IMR-90 (cell line): ENCODE measurements around the gene ASB5. TPM values are rescaled to one million over a fixed set of nuclear protein-coding genes. Genes with fewer than 3 reads are reported as not detected.

ENCODE experiments used
- ATAC-seq: fragments of 200-7000 bp; cut with Tn5 transposase; 2 replicates; pipeline ENCODE4 v1.9.1; 2020; ENCODE audit warnings: low read depth, mild to moderate bottlenecking, moderate library complexity
- Bru-seq: library from RNA; stranded (reverse); fragments of 400-500 nt; gene quantifications from one replicate; lab custom pipeline; 2021; lab: Mats Ljungman, UMichigan
- BruChase-seq, 2 experiments: library from RNA; stranded (reverse); fragments of 400-500 nt; gene quantifications; one replicate each; lab custom pipeline; 2021; lab: Mats Ljungman, UMichigan
- BruUV-seq: library from RNA; stranded (reverse); fragments of 400-500 nt; replicated peaks from 2 replicates; lab custom pipeline; 2021; lab: Mats Ljungman, UMichigan
- CTCF ChIA-PET: fragments of 300-600 bp; formaldehyde crosslinking; extraction: SDS; loops from one replicate; lab custom pipeline; 2021; ENCODE audit warnings: antibody characterized with exemption; lab: Yijun Ruan, JAX
- POLR2A ChIA-PET: fragments of 300-600 bp; sonication (Branson Sonifier 250); formaldehyde crosslinking; loops from one replicate; lab custom pipeline; 2022; ENCODE audit warnings: antibody characterized with exemption; ENCODE audit not compliant: unreplicated experiment; lab: Charles Lee
- DNase-seq: peaks from one replicate; pipeline ENCODE4 v3.0.0; 2013
- H2AFZ ChIP-seq: replicated peaks from 2 replicates; pipeline ENCODE3; 2013; ENCODE audit warnings: low read length, mild to moderate bottlenecking; ENCODE audit not compliant: poor library complexity
- H2AK5ac ChIP-seq: 2 replicates; pipeline ENCODE4 v1.6.1; 2013; ENCODE audit warnings: low read depth, low read length, inconsistent platforms
- H2AK9ac ChIP-seq: replicated peaks from 2 replicates; pipeline ENCODE3; 2013; ENCODE audit warnings: mild to moderate bottlenecking, low read depth, low read length, moderate library complexity; ENCODE audit not compliant: poor library complexity
- H2BK120ac ChIP-seq: 2 replicates; pipeline ENCODE4 v1.6.1; 2013; ENCODE audit warnings: low read depth, low read length, inconsistent platforms
- H2BK15ac ChIP-seq: 3 replicates; pipeline ENCODE4 v1.6.1; 2013; ENCODE audit warnings: low read depth, low read length, inconsistent platforms
- H2BK20ac ChIP-seq: 2 replicates; pipeline ENCODE4 v1.6.1; 2013; ENCODE audit warnings: low read depth, mild to moderate bottlenecking, inconsistent platforms, low read length, moderate library complexity
- H2BK5ac ChIP-seq: 2 replicates; pipeline ENCODE4 v1.6.1; 2013; ENCODE audit warnings: mild to moderate bottlenecking, low read depth, low read length, inconsistent platforms; ENCODE audit not compliant: poor library complexity, severe bottlenecking
- H3K14ac ChIP-seq: replicated peaks from 2 replicates; pipeline ENCODE4 v1.6.1; 2013; ENCODE audit warnings: low read depth, low read length, inconsistent platforms
- H3K18ac ChIP-seq: 2 replicates; pipeline ENCODE4 v1.6.1; 2013; ENCODE audit warnings: low read depth, low read length, control low read depth
- H3K23ac ChIP-seq: 2 replicates; pipeline ENCODE4 v1.6.1; 2013; ENCODE audit warnings: low read depth, low read length, inconsistent platforms
- H3K27ac ChIP-seq: 2 replicates; pipeline ENCODE4 v1.5.1; 2013; ENCODE audit warnings: mild to moderate bottlenecking, control low read depth, low read length; ENCODE audit not compliant: insufficient read depth
- H3K27me3 ChIP-seq: 2 replicates; pipeline ENCODE4 v1.6.1; 2013; ENCODE audit warnings: low read length; ENCODE audit not compliant: control insufficient read depth, insufficient read depth
- H3K36me3 ChIP-seq: 2 replicates; pipeline ENCODE4 v1.6.1; 2013; ENCODE audit warnings: low read length, mixed read lengths; ENCODE audit not compliant: control insufficient read depth, insufficient read depth
- H3K4ac ChIP-seq: 2 replicates; pipeline ENCODE4 v1.6.1; 2013; ENCODE audit warnings: low read depth, low read length, inconsistent platforms
- H3K4me1 ChIP-seq: 2 replicates; pipeline ENCODE4 v1.6.1; 2013; ENCODE audit warnings: low read length, mixed read lengths; ENCODE audit not compliant: control insufficient read depth, insufficient read depth
- H3K4me2 ChIP-seq: 2 replicates; pipeline ENCODE4 v1.6.1; 2013; ENCODE audit warnings: low read depth, mild to moderate bottlenecking, control low read depth, low read length, moderate library complexity
- H3K4me3 ChIP-seq: 2 replicates; pipeline ENCODE4 v1.5.1; 2013; ENCODE audit warnings: low read depth, mild to moderate bottlenecking, control low read depth, low read length, moderate library complexity; ENCODE audit not compliant: insufficient read depth
- H3K56ac ChIP-seq: 2 replicates; pipeline ENCODE4 v1.6.1; 2013; ENCODE audit warnings: low read length, inconsistent platforms; ENCODE audit not compliant: insufficient read depth; ENCODE audit errors: extremely low read depth
- H3K79me1 ChIP-seq, 2 experiments: 2 replicates each; pipeline ENCODE4 v1.6.1; 2013; ENCODE audit warnings: low read length in 2 of 2, inconsistent platforms in 1 of 2, low read depth in 1 of 2
- H3K9ac ChIP-seq: 2 replicates; pipeline ENCODE4 v1.6.1; 2013; ENCODE audit warnings: low read depth, low read length, control low read depth
- H3K9me1 ChIP-seq: 2 replicates; pipeline ENCODE4 v1.6.1; 2013; ENCODE audit warnings: low read length, inconsistent platforms; ENCODE audit not compliant: insufficient read depth
- H3K9me3 ChIP-seq: 2 replicates; pipeline ENCODE4 v1.6.1; 2013; ENCODE audit warnings: low read length; ENCODE audit not compliant: control insufficient read depth, insufficient read depth
- H4K20me1 ChIP-seq: 2 replicates; pipeline ENCODE4 v1.6.1; 2013; ENCODE audit warnings: low read length, inconsistent platforms; ENCODE audit not compliant: insufficient read depth
- H4K5ac ChIP-seq: 2 replicates; pipeline ENCODE4 v1.6.1; 2013; ENCODE audit warnings: mild to moderate bottlenecking, low read depth, low read length, control low read depth
- H4K8ac ChIP-seq, 2 experiments: 2 replicates each; pipeline ENCODE4 v1.6.1; 2013; ENCODE audit warnings: low read depth in 2 of 2, low read length in 2 of 2, control low read depth in 1 of 2, inconsistent platforms in 1 of 2
- H4K91ac ChIP-seq: 2 replicates; pipeline ENCODE4 v1.6.1; 2013; ENCODE audit warnings: low read depth, low read length, inconsistent platforms; ENCODE audit not compliant: insufficient read depth
- BHLHE40 ChIP-seq: fragments of 150-350 bp; IDR thresholded peaks from 2 replicates; pipeline ENCODE4 v1.6.1; 2016; ENCODE audit warnings: mild to moderate bottlenecking, low read depth, low read length
- CEBPB ChIP-seq: IDR thresholded peaks from 2 replicates; pipeline ENCODE4 v1.6.1; 2012; ENCODE audit warnings: low read depth, low read length, improper control_type of control experiment
- CHD1 ChIP-seq: IDR thresholded peaks from 2 replicates; pipeline ENCODE4 v1.6.1; 2012; ENCODE audit warnings: low read depth, low read length, improper control_type of control experiment
- CTCF ChIP-seq: conservative IDR thresholded peaks from 2 replicates; pipeline ENCODE4 v1.5.1; 2012; ENCODE audit warnings: mild to moderate bottlenecking, low read depth, low read length, improper control_type of control experiment
- FOS ChIP-seq: fragments of 150-350 bp; IDR thresholded peaks from 2 replicates; pipeline ENCODE4 v1.6.1; 2016; ENCODE audit warnings: low read depth, low read length
- MAZ ChIP-seq: IDR thresholded peaks from 2 replicates; pipeline ENCODE4 v1.6.1; 2012; ENCODE audit warnings: low read depth, mild to moderate bottlenecking, low read length, improper control_type of control experiment, moderate library complexity, borderline replicate concordance
- MXI1 ChIP-seq: IDR thresholded peaks from 2 replicates; pipeline ENCODE4 v1.6.1; 2012; ENCODE audit warnings: low read depth, mild to moderate bottlenecking, low read length, moderate library complexity, borderline replicate concordance
- NFE2L2 ChIP-seq: fragments of 150-350 bp; IDR thresholded peaks from 2 replicates; pipeline ENCODE4 v1.6.1; 2016; ENCODE audit warnings: low read depth, mild to moderate bottlenecking, low read length
- POLR2A ChIP-seq: IDR thresholded peaks from 2 replicates; pipeline ENCODE4 v1.6.1; 2012; ENCODE audit warnings: mild to moderate bottlenecking, low read depth, low read length
- RCOR1 ChIP-seq: IDR thresholded peaks from 2 replicates; pipeline ENCODE4 v1.6.1; 2012; ENCODE audit warnings: mild to moderate bottlenecking, low read length, improper control_type of control experiment; ENCODE audit not compliant: insufficient replicate concordance
- RFX5 ChIP-seq: IDR thresholded peaks from 2 replicates; pipeline ENCODE4 v1.8.0; 2012; ENCODE audit warnings: low read depth, mild to moderate bottlenecking, low read length, moderate library complexity
- SMC3 ChIP-seq: fragments of 150-350 bp; IDR thresholded peaks from 2 replicates; pipeline ENCODE4 v1.6.1; 2016; ENCODE audit warnings: low read depth, mild to moderate bottlenecking, antibody characterized with exemption, low read length, moderate library complexity
- USF2 ChIP-seq: fragments of 150-350 bp; IDR thresholded peaks from 2 replicates; pipeline ENCODE4 v1.6.1; 2017; ENCODE audit warnings: mild to moderate bottlenecking, antibody characterized with exemption, low read length, low read depth
- WGBS, 2 experiments: methylation state at CpG; one replicate each; pipeline versions ENCODE4 v1.1.5 to v1.1.7; 2013; ENCODE audit warnings: missing lambda C conversion rate in 2 of 2; ENCODE audit not compliant: insufficient read length in 1 of 2; ENCODE audit errors: extremely low coverage in 2 of 2; 5-methylcytosine and 5-hydroxymethylcytosine counted together
- dilution Hi-C: fragments of 300-500 bp; cut with HindIII; formaldehyde crosslinking; loops from one replicate; pipeline ENCODE4 v1.14.3; 2018; ENCODE audit warnings: low sequenced_read_pairs; ENCODE audit not compliant: unreplicated experiment
- in situ Hi-C: fragments of 300-500 bp; cut with MboI; formaldehyde crosslinking; loops from 3 replicates; pipeline ENCODE4 v1.14.3; 2019; ENCODE audit warnings: low sequenced_read_pairs, inconsistent platforms, mixed read lengths
- intact Hi-C: fragments of 100-400 bp; cut with micrococcal nuclease; formaldehyde crosslinking; loops from 2 replicates; pipeline ENCODE4 v1.10.0; 2022
- long read RNA-seq: library from polyadenylated mRNA; unstranded; transcript quantifications from one replicate; pipeline ENCODE4 v2.0.0, GENCODE V29; 2021; ENCODE audit not compliant: unreplicated experiment
- polyA plus RNA-seq, 3 experiments: library from polyadenylated mRNA; depleted of rRNA; stranded (reverse); fragments of >200 nt; gene quantifications; 2 replicates each; pipeline ENCODE4 v1.2.3, GENCODE V29; 2012; ENCODE audit warnings: low replicate concordance in 1 of 3
- total RNA-seq: library from RNA; depleted of rRNA; stranded (reverse); fragments of >200 nt; gene quantifications from 2 replicates; pipeline ENCODE4 v1.2.3, GENCODE V29; 2012; rRNA removed

The ASB5 gene
- total RNA-seq (0.18 and 0.56 TPM in 2 replicates), polyA plus RNA-seq (2012; rRNA removed) (0.21 and 0.32 TPM in 2 replicates), Bru-seq, nascent RNA (percentile 25 among the genes with signal in this experiment), BruChase-seq, experiment 1, labeled RNA remaining after a 6-hour chase (percentile 20 among the genes with signal in this experiment), BruChase-seq, experiment 2, labeled RNA remaining after a 2-hour chase (percentile 18 among the genes with signal in this experiment)
- 0.08 and 0.11 TPM in 2 replicates for polyA plus RNA-seq (2012; cell fraction: cytosol; rRNA removed)
- 0.04 and 0.38 TPM in 2 replicates for polyA plus RNA-seq (2012; cell fraction: nucleus; rRNA removed; ENCODE audit: low replicate concordance)
- long read RNA-seq, result 0 reads

DNA sequence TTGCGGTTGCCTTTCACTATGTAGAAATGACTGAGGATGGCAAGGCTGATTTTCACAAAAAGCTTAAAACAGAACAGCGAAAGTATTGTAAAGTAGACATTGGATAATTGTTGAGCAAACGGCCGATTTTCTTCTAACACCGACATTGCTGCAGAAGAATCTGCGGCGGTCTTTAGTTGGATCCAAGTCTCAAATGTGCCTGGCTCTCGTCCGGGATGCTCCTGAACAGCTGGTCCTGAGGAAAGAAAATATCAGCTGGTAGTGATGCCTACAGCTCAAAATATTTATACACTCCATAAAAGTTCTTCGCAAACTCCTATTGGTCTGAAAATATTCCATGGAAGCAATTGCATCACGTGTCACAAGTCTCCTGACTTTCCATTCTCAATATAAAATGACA lies at the start of gene ASB5:
ASB5 (minus strand) TSS at position 260 of the 400 bp plus-strand sequence; CDS start at position 146, 114 bp downstream.
- peak within 1 kb of the TSS; percentile 89 for H3K56ac ChIP-seq
- H3K79me1 ChIP-seq, result peaks cover 0 to 2% of the 10 kb centered on the region in 2 experiments; a peak in 1 of 4 replicates
- peak within 1 kb of the TSS; percentile 99 for H2BK120ac ChIP-seq
- no peak within 1 kb of the TSS for H3K4me3 ChIP-seq
- in situ Hi-C loops, result no loop called here
- POLR2A ChIA-PET, result no interaction called here
- peak within 1 kb of the TSS; percentile 98 for H3K18ac ChIP-seq
- WGBS, 2 experiments, result 93% methylated on average over 3 of the region's 11 CpGs; no CpG with 5 or more reads in 1 of the 2 experiments
- no peak for TF ChIP-seq MXI1
- no peak for TF ChIP-seq BHLHE40
- TF ChIP-seq FOS, result no peak
- no peak for TF ChIP-seq CHD1
- no peak for TF ChIP-seq NFE2L2
- no peak for TF ChIP-seq USF2
- TF ChIP-seq RFX5, result no peak
- TF ChIP-seq MAZ, result no peak
- no peak for TF ChIP-seq POLR2A
- TF ChIP-seq CTCF, result no peak
- TF ChIP-seq CEBPB, result no peak
- no peak for TF ChIP-seq RCOR1
- TF ChIP-seq SMC3, result no peak
- peak within 1 kb of the TSS; percentile 99 for H2BK20ac ChIP-seq
- no peak within 1 kb of the TSS for H3K4me2 ChIP-seq
- no TSS peak for BruUV-seq
- peak within 1 kb of the TSS; percentile 100 for H2BK5ac ChIP-seq
- ATAC-seq (no peak), DNase-seq (no peak)
- no peak within 1 kb of the TSS for H2AK9ac ChIP-seq
- no peaks in the 10 kb centered on the region for H3K36me3 ChIP-seq
- peak within 1 kb of the TSS; percentile 95 for H4K91ac ChIP-seq
- peak within 1 kb of the TSS; percentile 62 for H3K27ac ChIP-seq
- peak within 1 kb of the TSS; percentile 79 for H3K14ac ChIP-seq
- H4K5ac ChIP-seq, result peak within 1 kb of the TSS; percentile 91
- 0 out of 2 replicates have a peak, but pooled peaks cover 2% of the 10 kb centered on the region for H3K9me1 ChIP-seq
- dilution Hi-C loops, result no loop called here
- H3K27me3 ChIP-seq, result no peaks in the 10 kb centered on the region
- CTCF ChIA-PET, result no interaction called here
- H3K23ac ChIP-seq, result peak within 1 kb of the TSS; percentile 82; the same call in 1 of the 2 replicates
- no peak within 1 kb of the TSS for H2AFZ ChIP-seq
- H3K9me3 ChIP-seq, result no peaks in the 10 kb centered on the region
- H4K20me1 ChIP-seq, result no peaks in the 10 kb centered on the region
- peak within 1 kb of the TSS; percentile 85 for H3K4ac ChIP-seq
- H3K9ac ChIP-seq, result no peak within 1 kb of the TSS; the same call in 1 of the 2 replicates
- H2BK15ac ChIP-seq, result peak within 1 kb of the TSS; percentile 82
- peak within 1 kb of the TSS; percentile 16; the same call in 1 of the 2 replicates for H2AK5ac ChIP-seq
- intact Hi-C loops, result no loop called here
- H3K4me1 ChIP-seq, result peaks cover 4% of the 10 kb centered on the region
- peak within 1 kb of the TSS; percentile 65 to 87 for H4K8ac ChIP-seq
